NCI-H345 treated with DMSO at 0.1 percent for 48 hours (cell line): ENCODE measurements around the gene RIMBP3B.
"Not testable (repeated sequence)": the region's sequence is repeated elsewhere in the genome, so short reads cannot be mapped to it uniquely, and the experiment has no call there.

Experiments
- DNase-seq: peaks from one replicate; lab custom pipeline; 2025; ENCODE audit not compliant: unreplicated experiment; lab: John Stamatoyannopoulos, UW

Gene RIMBP3B

GRCh38 chr22:21407792-21408191 lies 24.2 kb downstream of the RIMBP3B start:
- not testable (repeated sequence) for DNase-seq

GRCh38 chr22:21416375-21416774 lies 32.8 kb downstream of the RIMBP3B start:
- not testable (repeated sequence) for DNase-seq

- DNase-seq = not testable (repeated sequence)
Observed at GRCh38 chr22:21417227-21417746, 33.7 kb downstream of the RIMBP3B start, which contains the start of gene HIC2. Gene HIC2 (plus strand): TSS chr22:21417371. CDS start chr22:21442832, 25,461 bp downstream.

GRCh38 chr22:21417853-21418252 lies 34.3 kb downstream of the RIMBP3B start:
- DNase-seq = not testable (repeated sequence)

DNA sequence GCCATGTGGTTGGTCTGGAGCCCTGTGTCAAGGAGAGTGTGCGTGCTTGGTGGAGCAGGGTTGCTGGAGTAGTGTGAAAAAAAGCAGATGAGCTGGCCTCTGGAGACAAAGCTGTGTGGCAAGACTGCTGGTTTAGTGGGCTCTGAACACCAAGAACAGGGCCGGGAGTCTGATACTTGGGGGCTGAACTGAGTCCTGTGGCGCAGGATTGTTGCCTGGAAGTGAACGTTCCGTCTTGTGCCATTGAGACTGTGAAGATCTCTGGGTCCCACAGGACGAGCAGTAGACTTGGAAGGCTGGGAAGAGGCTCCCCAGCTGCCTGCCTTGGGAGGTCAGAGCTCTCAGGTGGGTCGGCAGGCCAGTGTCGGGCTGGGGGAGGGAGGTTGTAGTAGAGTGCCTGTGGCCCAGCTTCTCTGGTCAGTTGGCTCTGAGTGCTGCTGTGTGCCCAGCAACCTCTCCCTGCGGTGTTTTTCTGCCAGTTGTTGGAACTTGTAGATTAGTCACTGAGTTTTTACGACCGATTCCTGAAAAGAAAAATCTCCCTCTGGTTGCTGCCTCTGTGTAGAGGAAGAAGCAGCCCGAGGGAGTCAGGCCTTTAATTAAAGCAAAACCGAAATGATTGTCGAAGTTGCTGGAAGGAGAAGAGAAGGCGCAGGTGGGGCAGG lies 35.6 kb downstream of the RIMBP3B start:
- not testable (repeated sequence) for DNase-seq

DNA sequence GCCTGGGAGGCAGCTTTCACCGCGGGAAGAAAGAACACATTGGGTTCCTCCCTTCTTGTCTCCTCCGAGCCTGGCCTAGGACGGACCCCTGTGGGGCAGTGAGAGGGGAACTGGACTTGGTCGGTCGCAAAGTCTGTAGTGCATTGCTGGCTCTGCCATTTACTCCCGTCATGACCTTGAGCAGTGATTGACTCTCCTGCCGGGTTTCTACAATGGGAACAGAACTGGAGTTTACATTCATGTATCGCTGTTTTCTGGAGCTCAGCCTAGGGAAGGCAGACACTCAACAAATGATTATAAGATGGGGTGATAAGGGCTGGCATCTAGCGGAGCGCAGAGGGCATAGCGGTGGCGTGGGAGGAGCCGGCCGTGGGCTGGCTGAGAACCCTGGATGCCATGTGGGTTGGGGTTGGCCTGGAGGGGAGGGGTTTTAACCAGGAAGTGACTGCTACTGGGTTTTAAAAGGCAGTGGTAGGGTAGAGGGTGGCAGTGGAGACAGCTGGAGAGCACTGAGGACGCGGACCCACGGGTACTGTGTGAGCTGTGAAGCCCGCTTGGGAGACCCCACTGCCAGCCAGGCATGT lies 36.7 kb downstream of the RIMBP3B start:
- DNase-seq = not testable (repeated sequence)

- DNase-seq = not testable (repeated sequence)
Observed at GRCh38 chr22:21424084-21424709, 40.6 kb downstream of the RIMBP3B start.

GRCh38 chr22:21434378-21435233 lies 51.1 kb downstream of the RIMBP3B start:
- not testable (repeated sequence) for DNase-seq

GRCh38 chr22:21435998-21436810 lies 52.7 kb downstream of the RIMBP3B start:
- not testable (repeated sequence) for DNase-seq

- DNase-seq = not testable (repeated sequence)
Observed at GRCh38 chr22:21438013-21438412, 54.5 kb downstream of the RIMBP3B start.
